Measurements from ENCODE around the gene PIK3R5.
"Not testable (repeated sequence)": the region's sequence is repeated elsewhere in the genome, so short reads cannot be mapped to it uniquely, and the experiment has no call there.

Gene PIK3R5

DNA sequence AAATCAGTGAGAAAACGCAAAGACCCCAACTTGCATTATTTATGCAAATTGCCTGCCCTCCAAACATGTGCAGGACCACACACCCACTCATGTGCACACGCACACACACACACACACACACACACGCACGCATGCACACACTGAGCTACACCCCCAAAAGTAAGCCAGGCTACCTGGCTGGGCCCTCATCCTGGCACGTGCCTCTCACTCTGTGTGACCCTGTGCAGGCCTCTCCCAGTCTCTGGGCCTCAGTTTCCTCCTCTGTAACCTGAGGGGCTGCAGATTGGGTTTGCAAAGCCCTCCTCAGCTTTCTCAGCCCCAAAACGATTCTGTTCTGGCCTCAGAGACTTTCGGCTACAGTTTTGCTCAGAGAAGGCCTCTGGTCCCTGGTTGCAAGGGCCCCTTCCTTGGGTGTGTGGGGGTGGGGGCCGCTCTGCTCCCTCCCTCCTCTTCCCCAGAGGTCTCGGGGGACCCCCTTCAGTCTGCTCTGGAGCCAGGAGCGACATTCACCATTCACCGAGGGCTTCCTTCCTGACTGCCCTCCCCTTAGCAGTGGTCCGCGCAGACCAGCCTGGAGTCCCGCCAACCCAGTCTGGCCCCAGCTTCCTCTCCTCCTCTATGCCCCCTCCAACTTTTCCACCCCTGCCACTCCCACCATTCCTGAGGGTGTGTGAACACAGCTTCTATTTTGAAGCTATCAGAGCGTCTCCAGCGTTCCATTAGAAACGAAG lies 92.6 kb downstream of the PIK3R5 start:
- no peak for DNase-seq

DNA sequence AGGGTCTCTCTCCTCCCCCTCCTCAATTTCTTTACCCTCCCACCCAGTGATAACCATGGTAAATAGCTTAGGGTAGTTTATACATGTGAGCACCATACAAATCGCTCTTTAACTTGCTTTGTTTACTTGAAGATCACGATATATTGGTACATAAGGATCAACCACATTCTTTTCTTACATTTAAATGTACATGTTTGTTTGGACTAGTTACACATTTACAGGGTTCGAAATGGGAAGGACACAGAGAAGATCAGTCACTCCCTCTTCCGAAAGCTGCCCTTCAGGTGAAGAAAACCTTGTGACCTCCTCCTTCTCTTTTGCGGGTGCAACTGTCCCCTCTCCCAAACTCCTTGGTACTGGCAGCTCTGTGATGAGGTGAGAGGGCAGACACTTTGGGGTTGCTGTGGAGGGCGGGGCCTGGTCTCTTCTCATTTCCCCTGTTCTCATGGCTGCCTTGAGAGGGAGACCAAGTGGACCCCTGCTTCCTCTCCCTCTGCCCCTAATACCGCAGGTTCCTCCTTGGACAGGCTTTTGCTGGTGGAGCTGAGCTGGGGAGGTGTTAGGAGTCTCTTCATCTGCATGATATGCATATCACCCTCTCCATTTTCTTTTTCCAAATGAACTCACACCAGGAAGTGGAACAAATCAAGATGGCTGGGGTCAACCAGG lies 93.3 kb downstream of the PIK3R5 start:
- no peak for DNase-seq

DNA sequence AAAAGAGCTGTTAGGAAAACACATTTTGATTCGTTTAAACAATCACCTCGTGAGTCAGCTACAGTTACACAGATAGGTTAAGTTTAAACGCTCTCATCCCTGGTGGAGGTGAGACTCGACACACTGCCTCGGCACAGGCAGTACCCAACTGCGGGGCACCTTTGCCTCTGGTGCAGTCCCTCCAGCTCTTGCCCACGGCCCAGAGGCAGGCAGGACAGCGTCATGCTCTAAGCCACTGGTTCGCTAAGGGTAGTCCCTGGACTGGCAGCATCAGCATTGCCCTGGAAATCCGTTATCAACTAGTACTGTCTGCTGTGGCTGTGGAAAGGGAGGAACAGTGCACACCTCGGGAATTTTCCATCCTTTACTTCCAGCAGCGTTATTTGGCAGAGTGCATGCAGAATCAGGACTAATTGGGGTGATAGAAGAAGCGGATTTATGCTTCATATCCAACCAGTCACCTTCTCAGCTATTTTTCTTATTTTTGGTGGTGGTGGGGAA lies 94.4 kb downstream of the PIK3R5 start:
- no peak for DNase-seq

DNA sequence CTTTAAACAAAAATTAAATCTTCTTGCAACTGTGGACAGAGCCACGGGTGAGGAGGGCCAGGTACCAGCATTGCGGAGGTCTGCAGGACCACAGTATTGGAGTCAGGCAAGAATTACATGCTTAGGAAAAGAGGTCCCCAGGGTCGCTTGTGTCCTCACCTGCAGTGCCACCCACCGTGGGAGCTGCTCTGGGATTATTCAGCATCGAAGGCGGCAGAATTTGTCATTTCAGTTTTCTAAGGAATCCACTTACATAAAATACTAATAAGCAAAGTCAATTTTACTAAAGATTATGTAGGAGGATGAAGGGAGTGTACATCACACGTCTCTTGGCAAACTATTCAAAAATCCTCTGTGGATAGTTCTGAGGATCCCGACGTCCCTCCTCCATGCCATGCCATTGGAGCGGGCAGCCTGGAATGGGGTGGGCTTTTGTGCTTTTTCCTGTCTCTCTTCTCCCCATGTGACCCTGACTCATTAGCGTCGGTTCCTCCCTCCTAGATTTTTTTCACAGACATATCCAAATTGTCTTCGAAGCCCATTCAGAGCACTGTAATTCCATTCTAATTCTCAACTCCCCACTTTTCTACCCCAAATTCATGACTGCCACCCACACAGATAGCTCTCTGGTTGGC lies 95.0 kb downstream of the PIK3R5 start:
- DNase-seq: no peak

DNA sequence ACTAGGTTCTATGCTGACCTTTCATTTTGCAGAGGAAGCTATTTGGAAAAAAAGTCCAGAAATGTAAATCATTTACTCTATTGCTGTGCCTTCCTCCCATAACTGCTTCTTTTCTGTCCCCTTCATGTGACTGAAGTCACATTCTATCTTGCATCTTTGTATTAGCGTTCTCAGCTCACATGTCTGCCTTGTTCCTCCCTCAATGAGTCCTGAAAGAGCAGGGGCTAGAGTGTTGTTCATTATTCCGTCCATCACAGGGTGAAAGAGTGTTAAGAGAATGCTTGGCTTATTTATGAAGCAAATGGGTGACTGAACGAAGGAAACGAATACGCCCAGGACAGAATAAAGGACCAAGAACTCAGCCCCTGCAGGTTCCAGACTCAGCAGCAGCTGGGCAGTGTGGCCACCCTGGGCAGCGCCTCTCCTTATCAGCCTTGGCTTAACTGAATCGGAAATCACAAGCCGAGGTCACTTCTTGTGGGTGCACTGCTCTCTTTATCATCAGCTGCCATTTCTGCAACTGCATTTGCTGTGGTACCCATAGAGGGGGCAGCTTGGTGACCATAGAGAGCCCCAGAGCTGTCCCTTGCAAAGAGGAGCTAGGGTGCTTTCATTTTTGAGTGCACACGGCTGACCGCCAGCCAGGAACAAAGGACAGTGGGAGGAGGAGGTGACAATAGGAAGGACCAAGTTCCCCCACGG lies 96.2 kb downstream of the PIK3R5 start:
- DNase-seq: no peak

DNA sequence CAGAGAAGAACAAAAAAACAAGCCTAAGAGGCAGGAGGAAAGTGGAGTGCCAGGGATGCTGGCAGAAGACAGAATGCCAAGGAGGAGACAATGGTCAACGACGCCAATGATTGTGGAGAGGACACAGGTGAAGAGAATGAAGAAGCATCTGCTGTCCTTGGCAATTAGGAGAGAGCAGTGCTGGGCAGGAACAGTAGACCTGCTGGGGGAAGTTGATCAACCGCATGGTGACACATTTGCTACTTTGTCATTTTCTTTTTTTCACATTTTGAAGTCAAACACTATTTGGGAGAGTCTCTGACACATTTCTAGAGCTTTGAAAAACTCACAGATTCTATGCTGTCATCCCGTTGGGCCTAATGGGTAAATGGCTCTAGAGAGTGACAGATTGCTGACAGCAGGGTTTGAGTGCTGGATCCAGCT lies 97.0 kb downstream of the PIK3R5 start:
- peak; percentile 39 for DNase-seq

DNA sequence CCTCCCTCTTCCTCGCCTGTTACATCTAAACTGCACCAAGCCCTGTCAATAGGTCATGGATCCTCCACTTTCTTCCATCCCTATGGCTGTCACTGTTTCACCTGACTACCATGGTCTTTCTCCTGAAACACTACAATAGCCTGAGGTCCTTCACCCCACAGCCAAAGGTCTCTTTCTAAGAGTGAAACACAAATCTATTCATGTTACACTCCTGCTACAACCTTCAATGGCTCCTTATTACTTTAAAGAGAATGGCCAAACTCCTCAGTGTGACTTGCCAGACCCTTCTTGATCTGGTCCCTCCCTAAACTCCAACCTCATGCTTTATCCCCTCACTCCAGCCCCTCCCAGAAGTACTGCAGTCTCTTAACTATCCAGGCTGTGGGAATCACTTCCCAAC lies 97.4 kb downstream of the PIK3R5 start:
- DNase-seq: no peak

DNA sequence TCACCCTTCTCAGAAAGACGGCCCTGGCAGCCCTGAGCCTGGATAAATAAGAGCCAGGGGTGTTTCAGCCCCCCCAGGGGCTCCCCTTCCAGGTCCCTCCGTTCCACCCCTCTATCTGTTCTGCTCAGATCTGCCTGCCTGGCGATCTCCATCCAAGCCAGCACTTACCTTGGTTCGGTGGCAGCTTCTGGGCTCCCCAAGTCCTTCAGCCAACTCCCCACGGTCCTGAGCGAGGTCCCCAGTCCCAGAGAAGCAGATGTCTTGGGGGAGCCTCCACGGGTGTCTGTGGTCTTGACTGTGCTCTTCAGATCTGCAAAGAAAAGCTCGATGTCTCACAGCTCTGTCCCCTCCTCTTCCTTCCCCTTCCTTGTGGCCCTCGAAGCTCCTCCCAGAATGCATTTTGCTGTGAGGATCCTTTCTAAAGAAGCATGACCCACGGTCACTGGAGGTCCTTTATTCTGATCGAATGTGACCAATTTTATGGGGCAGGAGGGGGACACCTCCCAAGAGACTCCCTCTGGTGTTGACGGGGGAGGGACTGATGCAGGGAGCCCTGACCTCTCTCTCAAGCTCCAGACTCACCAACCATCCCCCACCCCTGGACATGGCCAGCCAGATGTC lies 98.0 kb downstream of the PIK3R5 start, which contains the start of gene PIK3R6:
TSS of gene PIK3R6 (minus strand) at position 314 of the 621 bp plus-strand sequence. CDS start 17,880 bp downstream, outside the sequence.
- DNase-seq: peak; percentile 40

DNA sequence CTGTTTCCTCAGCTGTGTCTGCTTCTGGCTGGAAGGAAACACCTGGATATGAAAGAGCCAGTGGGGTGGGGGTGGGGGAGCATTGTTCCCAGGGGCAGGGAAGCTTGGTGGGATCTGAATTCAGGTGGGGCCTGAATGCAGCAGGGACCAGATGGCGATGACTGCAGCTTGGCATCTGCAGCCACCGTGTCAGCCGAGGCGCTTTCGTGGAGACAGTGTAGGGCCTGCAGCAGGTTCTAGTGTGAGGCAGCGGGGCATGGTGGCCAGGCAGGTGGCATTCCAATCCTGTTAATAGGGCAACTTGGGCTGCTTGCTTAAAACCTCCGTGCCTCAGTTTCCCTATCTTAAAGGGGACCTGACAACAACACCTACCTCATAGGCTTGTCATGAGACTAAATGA lies 99.7 kb downstream of the PIK3R5 start:
- DNase-seq: no peak

DNA sequence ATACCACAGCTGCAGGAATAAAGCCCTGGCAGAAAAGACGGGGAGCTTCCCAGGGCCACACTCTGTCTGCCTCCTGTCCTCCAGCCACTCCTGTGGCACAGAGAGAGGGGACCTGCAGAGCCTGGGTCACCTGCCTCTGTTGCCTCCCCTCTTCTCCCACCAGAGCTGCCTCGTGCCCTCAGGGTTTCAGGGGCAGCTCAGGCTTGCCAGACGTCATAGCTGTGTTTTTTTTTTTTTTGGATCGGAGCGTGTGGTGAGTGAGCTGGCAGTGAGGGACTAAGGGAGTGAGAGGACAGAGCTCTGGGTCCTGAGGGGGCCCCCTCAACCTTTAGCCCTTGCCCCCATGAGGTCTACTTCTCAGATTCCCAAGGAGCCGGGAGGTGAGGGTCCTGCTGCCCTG lies 100.1 kb downstream of the PIK3R5 start:
- DNase-seq: no peak

DNA sequence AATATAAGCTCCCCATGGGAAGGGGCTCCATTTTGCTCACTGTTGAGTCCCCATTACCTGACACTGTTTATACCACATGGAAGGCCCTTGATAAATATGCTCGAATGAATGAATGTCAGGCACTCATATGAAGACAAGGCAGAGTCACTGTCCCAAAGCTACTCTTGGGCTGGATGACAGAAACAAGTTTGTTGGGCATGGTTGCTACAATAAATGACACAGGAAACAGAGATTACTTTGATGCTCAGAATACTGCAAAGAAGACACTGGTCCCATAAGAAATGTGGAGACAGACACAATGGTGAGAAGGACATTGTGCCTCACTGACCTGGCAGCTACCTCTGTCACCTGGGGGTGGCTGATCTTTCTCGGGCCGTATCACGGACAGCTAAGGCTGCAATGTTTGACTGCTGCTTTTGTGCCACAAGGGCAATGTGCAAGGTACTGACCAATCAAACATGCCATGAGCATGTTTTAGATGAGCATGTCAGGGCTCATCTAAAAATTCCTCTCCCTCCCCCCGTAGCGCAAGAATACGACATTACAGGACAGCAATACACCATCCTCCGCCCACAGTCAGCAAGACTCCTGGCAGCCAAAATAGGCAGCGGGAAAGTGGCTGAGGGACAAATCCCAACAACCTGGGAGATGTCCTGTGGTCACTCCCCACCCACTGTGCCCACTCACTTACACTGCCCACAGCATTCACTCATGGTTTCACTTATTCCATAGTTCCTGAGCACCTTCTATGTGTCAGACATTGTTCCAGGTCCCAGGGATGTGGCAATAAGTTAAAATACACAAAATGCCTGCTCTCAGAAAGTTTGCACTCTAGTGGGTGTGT lies 103.1 kb downstream of the PIK3R5 start:
- no peak for DNase-seq

DNA sequence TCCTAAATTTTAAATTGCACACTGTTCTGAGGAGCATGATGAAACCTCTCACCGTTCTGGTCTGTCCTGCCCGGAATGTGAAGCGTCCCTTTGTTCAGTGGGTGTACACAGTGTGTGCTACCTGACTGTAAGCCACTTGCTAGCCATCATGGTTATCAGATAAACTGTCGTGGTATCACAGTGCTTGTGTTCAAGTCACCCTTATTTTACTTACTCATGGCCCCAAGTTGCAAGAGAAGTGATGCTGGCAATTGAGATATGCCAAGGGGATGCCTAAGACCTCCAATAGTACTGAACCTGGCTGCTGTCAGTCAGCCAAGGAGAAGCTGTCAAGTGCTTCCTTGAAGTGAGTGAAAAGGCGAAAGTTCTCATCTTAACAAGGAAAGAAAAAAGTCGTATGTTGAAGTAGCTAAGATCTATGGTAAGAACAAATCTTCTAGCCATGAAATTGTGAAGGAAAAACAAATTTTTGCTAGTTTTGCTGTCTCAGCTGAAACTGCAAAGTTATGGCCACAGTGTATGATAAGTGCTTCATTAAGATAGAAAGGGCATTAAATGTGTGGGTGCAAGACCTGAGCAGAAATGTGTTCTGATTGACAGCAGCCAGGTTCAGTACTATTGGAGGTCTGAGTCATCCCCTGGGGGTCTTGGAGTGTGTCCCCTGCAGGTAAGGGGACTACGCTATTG lies 103.9 kb downstream of the PIK3R5 start:
- no peak for DNase-seq

DNA sequence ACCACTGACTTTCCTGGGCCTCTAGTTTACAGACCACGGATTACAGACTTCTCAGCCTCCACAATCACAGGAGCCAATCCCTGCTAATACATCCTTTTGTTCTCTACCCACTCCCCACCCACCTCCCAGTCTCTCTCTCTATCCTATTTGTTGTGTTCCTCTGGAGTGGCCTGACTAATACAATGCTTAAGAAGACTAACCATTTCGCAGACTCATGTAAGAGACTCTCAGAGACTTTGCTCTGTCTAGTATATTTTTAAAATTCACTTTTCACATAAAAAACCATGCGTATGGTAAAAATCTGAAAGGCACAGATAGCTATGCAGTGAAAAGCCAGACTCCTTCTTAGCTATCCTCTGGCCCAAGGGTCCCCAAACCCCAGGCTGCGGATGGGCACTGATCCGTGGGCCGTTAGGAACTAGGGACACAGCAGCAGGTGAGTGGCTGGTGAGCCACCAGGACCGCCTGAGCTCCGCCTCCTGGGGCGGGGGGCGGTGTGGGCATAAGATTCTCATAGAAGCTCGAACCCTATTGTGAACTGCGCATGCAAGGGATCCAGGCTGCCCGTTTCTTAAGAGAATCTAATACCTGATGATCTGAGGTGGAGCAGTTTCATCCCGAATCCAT lies 105.6 kb downstream of the PIK3R5 start:
- no peak for DNase-seq

DNA sequence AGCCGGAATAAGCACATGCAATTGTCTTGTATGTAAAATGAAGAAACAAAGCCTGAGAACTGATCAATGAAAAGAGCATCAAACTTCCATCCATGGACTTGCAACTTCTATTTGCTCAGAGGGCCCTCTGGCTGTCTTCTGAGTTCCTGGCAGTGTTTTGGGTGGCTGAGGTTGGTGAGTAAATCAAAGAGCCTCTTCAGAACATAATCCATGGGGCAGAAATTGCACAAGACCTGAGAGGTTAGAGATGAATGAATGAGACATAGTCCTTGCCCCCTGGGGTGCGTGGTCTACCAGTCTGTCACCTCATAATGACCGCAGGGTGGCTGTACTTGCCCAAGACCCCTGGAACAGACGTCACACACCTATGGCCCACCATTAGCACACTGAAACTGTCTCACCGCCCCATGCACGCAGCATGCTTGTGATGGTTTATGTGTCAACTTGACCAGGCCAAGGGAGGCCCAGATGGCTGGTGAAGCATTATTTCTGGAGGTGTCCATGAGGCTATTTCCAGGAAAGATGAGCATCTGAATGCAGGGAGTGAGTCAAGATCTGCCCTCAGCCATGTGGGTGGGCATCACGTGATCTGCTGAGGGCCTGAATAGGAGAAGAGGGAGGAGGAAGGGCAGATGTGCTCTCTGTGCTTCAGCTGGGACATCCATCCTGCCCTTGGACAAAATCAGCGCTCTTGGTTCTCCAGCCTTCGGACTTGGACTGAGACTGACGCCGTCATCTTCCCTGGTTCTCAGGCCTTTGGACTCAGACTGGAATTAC lies 106.3 kb downstream of the PIK3R5 start:
- peak; percentile 91 for DNase-seq

DNA sequence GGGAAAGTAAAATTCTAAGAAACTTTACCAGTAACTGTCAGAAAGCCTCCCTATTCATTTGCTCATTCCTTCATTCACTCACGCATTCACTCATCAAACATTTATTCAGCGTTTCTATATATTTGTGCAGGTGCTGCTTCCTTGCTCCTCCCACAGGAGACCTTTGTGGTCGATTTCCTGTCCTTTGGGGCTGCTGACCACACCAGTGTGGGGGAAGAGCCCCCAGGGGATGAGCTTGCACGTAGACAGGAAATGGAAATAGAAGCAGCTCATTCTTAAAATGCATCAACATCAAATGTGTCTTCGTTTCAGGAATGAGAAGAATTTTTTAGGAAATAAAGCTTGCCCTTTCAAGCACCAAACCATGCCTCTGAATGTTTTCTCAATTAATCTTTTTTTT lies 107.6 kb downstream of the PIK3R5 start:
- no peak for DNase-seq

DNA sequence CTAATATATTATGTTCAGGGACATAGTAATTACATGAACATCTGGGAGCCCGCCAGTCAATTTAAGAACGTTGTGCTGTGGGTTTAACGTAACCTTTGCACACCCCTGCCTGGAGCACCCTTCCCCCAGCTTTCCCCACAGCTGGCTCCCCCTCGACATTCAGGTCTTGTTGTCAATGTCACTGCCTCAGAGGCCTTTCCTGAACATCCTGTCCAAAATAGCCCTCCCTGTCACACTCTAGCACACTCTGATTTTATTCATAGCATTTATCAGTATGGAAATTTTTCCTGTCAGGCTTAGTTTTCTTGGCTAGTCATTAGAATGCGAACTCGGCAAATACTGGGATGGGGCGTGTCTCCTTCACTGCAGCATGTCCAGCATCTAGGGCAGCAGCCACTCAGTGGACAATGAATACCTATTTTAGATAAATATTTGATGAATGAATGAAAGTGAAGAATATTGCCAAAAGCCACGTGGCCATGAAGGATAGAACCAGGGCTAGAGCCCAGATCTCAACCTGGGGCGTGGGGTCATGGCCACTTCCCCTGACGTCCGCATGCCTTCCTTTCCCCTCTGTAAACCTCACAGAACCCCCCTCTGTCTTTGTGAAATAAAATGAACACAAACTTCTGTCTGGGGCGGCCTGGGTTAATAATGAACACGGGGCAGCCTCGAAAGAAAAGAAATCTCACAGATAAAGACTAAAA lies 108.5 kb downstream of the PIK3R5 start:
- DNase-seq: no peak

DNA sequence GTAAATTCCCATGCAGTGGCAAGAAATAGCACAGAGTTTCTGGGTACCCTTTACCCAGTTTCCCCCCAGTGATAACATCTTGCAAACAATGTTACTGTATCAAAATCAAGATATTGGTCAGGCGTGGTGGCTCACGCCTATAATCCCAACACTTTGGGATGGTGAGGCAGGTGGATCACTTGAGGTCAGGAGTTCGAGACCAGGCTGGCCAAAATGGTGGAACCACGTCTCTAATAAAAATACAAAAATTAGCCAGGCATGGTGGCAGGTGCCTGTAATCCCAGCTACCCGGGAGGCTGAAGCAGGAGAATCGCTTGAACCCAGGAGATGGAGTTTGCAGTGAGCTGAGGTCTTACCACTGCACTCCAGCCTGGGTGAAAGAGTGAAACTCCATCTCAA lies 109.3 kb downstream of the PIK3R5 start:
- DNase-seq: not testable (repeated sequence)

DNA sequence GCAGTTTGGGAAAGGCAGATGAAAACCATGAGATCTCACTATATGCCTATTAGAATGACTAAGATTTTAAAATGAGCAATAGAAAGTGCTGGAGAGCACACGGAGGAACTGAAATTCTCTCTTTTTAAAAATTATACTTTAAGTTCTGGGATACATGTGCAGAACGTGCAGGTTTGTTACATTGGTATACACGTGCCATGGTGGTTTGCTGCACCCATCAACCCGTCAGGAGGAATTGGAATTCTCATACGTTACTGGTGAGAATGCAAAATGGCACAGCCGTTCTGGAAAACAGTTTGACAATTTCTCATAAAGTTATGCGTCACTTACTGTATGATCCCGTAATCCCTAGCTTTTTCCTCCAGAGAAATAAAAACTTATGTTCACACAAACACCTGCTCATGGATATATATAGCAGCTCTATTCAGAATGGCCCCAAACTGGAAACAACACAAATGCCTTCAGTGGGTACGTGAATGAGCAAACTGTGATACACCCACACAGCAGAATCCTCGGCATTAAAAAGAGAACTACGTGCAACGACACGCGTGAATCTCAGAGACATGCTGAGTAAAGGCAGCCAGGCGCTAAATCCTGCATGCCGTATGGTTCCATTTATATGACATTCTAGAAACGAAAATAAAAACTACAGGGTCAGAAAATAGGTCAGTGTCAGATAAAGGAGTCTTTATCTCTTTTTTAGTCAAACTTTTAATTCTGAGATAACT lies 109.9 kb downstream of the PIK3R5 start:
- DNase-seq: peak; percentile 58

Measured in inflammatory macrophage treated with lipopolysaccharide for 4 hours (primary cell).